KOPT-K1 (cell line): ENCODE results near the gene GNS.

ENCODE experiments used
- H3K27ac ChIP-seq: fragments of 200-600 bp; sonication (generic); 2 replicates; pipeline ENCODE4 v1.5.1; 2016; ENCODE audit warnings: antibody characterized with exemption, mild to moderate bottlenecking, low read depth, low read length; ENCODE audit not compliant: poor library complexity, severe bottlenecking
- H3K36me3 ChIP-seq: fragments of 200-600 bp; sonication (generic); 2 replicates; pipeline ENCODE4 v1.5.1; 2017; ENCODE audit warnings: antibody characterized with exemption, mild to moderate bottlenecking, low read length, moderate library complexity; ENCODE audit not compliant: insufficient read depth
- H3K9me3 ChIP-seq: fragments of 200-600 bp; sonication (generic); 2 replicates; pipeline ENCODE4 v1.5.1; 2017; ENCODE audit warnings: antibody characterized with exemption, low read length, mild to moderate bottlenecking; ENCODE audit not compliant: insufficient read depth, poor library complexity, severe bottlenecking

The GNS gene

GRCh38 chr12:64752032-64752431 lies 7.2 kb downstream of the GNS start:
- Histone ChIP-seq H3K27ac (no peak overlapping the region), H3K9me3 (no peaks in the 10 kb centered on the region), H3K36me3 (peaks cover 45% of the 10 kb centered on the region)

GRCh38 chr12:64749461-64750200 lies 9.6 kb downstream of the GNS start:
- H3K36me3 ChIP-seq, result peaks cover 69% of the 10 kb centered on the region
- H3K27ac ChIP-seq, result no peak overlapping the region
- H3K9me3 ChIP-seq, result no peaks in the 10 kb centered on the region

- Histone ChIP-seq H3K27ac (no peak overlapping the region), H3K36me3 (peaks cover 82% of the 10 kb centered on the region), H3K9me3 (no peaks in the 10 kb centered on the region)
These were observed 11.5 kb downstream of the GNS start for GRCh38 chr12:64747695-64748094.

GRCh38 chr12:64746663-64747062 lies 12.5 kb downstream of the GNS start:
- H3K9me3 ChIP-seq, result no peaks in the 10 kb centered on the region
- no peak overlapping the region for H3K27ac ChIP-seq
- H3K36me3 ChIP-seq, result peaks cover 86% of the 10 kb centered on the region

- H3K27ac ChIP-seq, result no peak overlapping the region
- peaks cover 86% of the 10 kb centered on the region for H3K36me3 ChIP-seq
- no peaks in the 10 kb centered on the region for H3K9me3 ChIP-seq
These were observed 13.2 kb downstream of the GNS start for GRCh38 chr12:64745980-64746379.

- Histone ChIP-seq H3K36me3 (peaks cover 86% of the 10 kb centered on the region), H3K27ac (no peak overlapping the region), H3K9me3 (no peaks in the 10 kb centered on the region)
These were observed 13.9 kb downstream of the GNS start for GRCh38 chr12:64745259-64745807.

DNA sequence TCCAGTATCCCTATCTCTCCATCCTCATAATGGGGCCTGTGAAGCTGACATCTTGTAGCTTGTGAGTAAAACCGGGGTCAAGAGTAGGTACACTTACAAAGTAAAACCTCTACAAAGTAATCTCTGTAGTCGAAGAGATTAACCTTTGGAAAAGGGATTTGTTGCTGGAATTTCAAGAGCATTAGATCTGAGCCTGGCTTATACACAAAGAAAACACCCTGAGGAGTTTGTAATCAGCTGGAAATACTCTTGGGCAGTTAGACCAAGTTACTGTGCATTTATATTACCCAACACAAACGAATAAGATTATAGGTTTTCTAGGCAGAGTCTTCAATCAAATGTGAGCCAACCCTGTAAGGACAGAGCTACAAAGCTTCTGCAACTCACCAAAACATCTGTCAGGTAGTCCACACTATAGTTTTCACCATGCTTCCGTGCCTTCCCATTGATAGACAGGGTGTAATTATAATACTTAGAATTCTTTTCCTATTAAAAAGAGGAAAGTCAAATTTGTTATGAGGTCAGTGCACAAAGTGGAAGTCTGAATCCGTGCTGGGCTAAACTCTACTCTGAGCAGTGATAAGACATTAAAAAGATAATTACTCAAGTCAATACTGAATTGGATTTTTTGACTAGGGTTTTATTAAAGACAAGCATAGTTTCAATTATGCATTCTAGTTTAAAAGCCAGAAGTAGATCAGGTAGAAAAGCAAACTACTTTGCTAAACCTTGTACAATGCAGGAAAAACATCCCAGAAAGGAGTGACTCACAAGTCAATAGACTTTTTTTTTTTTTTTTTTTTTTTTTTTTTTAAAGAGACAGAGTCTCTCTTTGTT lies 14.6 kb downstream of the GNS start:
- Histone ChIP-seq H3K9me3 (no peaks in the 10 kb centered on the region), H3K36me3 (peaks cover 86% of the 10 kb centered on the region)

DNA sequence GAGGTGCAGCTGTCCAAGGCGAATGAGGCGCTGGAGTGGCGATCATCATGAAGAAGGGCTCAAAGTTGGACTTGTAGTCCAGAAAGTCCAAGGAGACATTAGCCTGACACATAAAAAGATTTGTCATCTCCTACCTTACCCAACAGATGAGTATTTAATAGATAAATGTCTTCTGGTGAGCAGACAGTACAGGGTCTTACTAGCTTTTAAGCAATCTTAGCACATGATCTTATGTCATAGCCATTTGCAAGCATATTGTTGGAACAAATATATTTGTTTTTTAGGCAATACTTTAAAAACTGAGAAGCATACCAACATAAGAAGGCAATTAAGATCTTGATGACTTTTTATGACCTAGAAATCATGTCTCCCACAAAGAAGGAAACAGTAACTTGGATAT lies 16.0 kb downstream of the GNS start:
- peaks cover 92% of the 10 kb centered on the region for H3K36me3 ChIP-seq
- no peak overlapping the region for H3K27ac ChIP-seq
- no peaks in the 10 kb centered on the region for H3K9me3 ChIP-seq

More for the DNA sequence above, 14.6 kb downstream of the GNS start:
- H3K27ac ChIP-seq, result no peak overlapping the region

DNA sequence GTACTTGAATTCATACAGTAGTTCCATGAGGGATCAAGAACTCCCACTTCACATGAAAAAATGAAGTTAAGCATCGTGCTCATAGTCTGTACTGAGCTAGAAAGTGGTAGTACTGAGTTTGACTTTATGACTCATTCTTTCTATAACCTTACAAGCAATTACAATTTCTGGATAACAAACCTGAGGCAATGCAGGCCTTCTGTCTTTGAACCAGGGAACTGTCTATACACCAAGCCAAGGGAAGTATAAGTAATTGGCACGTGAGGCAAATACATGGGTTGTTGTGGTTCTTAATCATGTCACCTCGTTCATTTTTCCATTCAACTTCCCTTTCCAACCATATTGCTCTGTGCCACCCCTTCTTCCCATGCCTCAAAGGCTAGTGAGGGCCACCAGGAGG lies 16.8 kb downstream of the GNS start:
- Histone ChIP-seq H3K36me3 (peaks cover 96% of the 10 kb centered on the region), H3K27ac (no peak overlapping the region), H3K9me3 (no peaks in the 10 kb centered on the region)

DNA sequence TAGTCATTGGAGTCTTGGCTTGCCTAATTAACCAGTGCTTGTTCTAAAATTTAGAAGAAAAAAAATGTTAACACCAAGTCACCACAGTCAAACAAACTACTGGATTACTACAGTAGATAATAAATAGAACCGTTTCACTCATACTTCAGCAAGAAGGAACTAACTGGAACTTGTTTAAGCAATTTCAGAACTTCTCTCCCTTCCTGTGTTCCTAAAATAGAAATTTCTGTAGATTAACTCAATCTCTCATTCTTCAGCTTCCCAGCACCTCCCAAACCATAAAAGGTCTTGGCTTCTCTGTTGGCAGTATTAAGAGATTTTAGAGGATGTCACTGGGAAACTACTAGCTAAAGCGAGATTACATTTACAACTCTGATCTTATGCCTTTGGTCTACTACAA lies 18.6 kb downstream of the GNS start:
- H3K9me3 ChIP-seq, result no peaks in the 10 kb centered on the region
- H3K36me3 ChIP-seq, result peaks cover 96% of the 10 kb centered on the region
- no peak overlapping the region for H3K27ac ChIP-seq

GRCh38 chr12:64739778-64740177 lies 19.4 kb downstream of the GNS start:
- no peaks in the 10 kb centered on the region for H3K9me3 ChIP-seq
- no peak overlapping the region for H3K27ac ChIP-seq
- peaks cover 96% of the 10 kb centered on the region for H3K36me3 ChIP-seq

DNA sequence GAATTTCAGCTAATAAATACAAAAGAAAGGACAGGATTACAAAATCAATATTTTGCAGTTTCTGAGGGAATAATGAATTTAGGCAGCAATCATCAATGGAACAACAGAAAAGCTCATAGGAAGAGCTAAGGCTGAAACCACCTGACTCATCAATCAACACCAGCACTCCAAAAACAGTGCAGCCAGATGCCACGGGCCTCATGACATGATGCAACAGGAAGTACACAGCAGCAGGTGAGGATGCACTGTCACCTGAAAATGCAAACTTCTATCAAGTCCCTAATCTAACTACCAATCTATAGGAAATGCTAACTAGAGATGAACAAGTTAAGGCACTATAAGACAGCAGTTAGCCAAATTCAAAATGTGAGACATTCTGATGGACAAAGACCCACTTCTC lies 21.7 kb downstream of the GNS start:
- no peak overlapping the region for H3K27ac ChIP-seq
- peaks cover 92% of the 10 kb centered on the region for H3K36me3 ChIP-seq

GRCh38 chr12:64736771-64737170 lies 22.4 kb downstream of the GNS start:
- Histone ChIP-seq H3K27ac (no peak overlapping the region), H3K9me3 (no peaks in the 10 kb centered on the region), H3K36me3 (peaks cover 86% of the 10 kb centered on the region)

More for the DNA sequence above, 21.7 kb downstream of the GNS start:
- H3K9me3 ChIP-seq, result no peaks in the 10 kb centered on the region

- H3K27ac ChIP-seq, result no peak overlapping the region
- H3K36me3 ChIP-seq, result peaks cover 85% of the 10 kb centered on the region
- H3K9me3 ChIP-seq, result no peaks in the 10 kb centered on the region
These were observed 23.8 kb downstream of the GNS start for GRCh38 chr12:64735442-64735841.

DNA sequence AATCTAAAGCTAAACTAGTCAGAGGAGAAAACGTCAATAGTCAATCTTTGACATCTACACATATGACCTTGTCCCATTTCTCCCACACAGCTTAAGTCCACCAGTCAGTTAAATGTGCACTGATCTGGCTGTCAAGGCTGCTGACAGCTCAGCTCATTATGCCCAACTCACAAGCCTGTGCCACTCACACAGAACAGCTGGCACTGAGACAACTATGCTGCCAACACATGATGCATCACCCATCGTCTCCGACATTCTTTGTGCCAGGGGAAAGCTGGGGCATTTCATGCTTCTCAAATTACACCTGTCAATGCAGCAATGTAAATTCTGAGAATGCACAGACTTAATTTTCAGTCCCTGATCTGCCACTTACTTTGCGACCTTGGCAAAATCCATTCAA lies 25.3 kb downstream of the GNS start:
- Histone ChIP-seq H3K27ac (no peak overlapping the region), H3K36me3 (peaks cover 72% of the 10 kb centered on the region), H3K9me3 (no peaks in the 10 kb centered on the region)
